Left cardiac atrium (tissue), 4 donors: Measurements from ENCODE around the gene ATP6AP1. TPM values are rescaled to one million over a fixed set of nuclear protein-coding genes. Genes with fewer than 3 reads are reported as not detected.
"Not testable (repeated sequence)": the region's sequence is repeated elsewhere in the genome, so short reads cannot be mapped to it uniquely, and the experiment has no call there.

ENCODE experiments used
- ATAC-seq, 2 donors: fragments of 200-7000 bp; cut with Tn5 transposase; one replicate each; pipeline ENCODE4 v1.9.1; 2020; ENCODE audit warnings: mild to moderate bottlenecking in 2 of 2, moderate library complexity in 2 of 2
- DNase-seq: peaks from one replicate; pipeline ENCODE4 v3.0.0-alpha.2; 2020
- intact Hi-C, 2 donors: fragments of 100-400 bp; cut with DNase I; formaldehyde crosslinking; loops; one replicate each; pipeline versions ENCODE4 v1.14.1 to v1.15.1; 2022 to 2023
- total RNA-seq, 2 donors: library from RNA; stranded (reverse); fragmentation: NEBNext Ultra II Directional; extraction: Animal tissue kit (Norgen Biotek cat#: 25700); gene quantifications; one replicate each; pipeline ENCODE4 v1.2.1, GENCODE V29; 2021
- donor health status: DM: no; HTN: yes; CAD: no.
- donor health status: DM: no; HTN: yes; CAD: no; lungs with severe emphysema.
- donor health status: DM: yes; HTN: yes; CAD: no.
- donor health status: Dilated cardiomyopathy.

The ATP6AP1 gene
- total RNA-seq, 2 donors from 2014 or later: 70.8 to 86.0 TPM

GRCh38 chrX:154397888-154398667 lies 30.4 kb upstream of the ATP6AP1 start, which contains the start of gene RPL10:
Gene RPL10 (plus strand): TSS chrX:154398377. CDS start chrX:154398520, 143 bp downstream.
- ATAC-seq (peak; percentile 91 to 92), DNase-seq (peak; percentile 95)
- intact Hi-C loops: no loop called here

GRCh38 chrX:154398668-154399526 lies 29.6 kb upstream of the ATP6AP1 start:
- peak; percentile 87 for DNase-seq
- peak; percentile 57 to 62 for ATAC-seq
- intact Hi-C loops: no loop called here

- ATAC-seq: no peak
- intact Hi-C loops: no loop called here
- no peak for DNase-seq
Measured at GRCh38 chrX:154399527-154400368, 28.7 kb upstream of the ATP6AP1 start.

- intact Hi-C loops, ATAC-seq, DNase-seq: not testable (repeated sequence)
Measured at GRCh38 chrX:154400369-154400817, 28.1 kb upstream of the ATP6AP1 start.

- no peak for DNase-seq
- intact Hi-C loops: no loop called here
- ATAC-seq: no peak
Measured at GRCh38 chrX:154401045-154401799, 27.3 kb upstream of the ATP6AP1 start.

GRCh38 chrX:154401918-154402621 lies 26.4 kb upstream of the ATP6AP1 start:
- DNase-seq: no peak
- no peak for ATAC-seq
- intact Hi-C loops: no loop called here

GRCh38 chrX:154402622-154403127 lies 25.8 kb upstream of the ATP6AP1 start:
- intact Hi-C loops: no loop called here
- DNase-seq (no peak), ATAC-seq (no peak)

- intact Hi-C loops: no loop called here
- no peak for DNase-seq
- ATAC-seq: no peak
Measured at GRCh38 chrX:154403192-154403591, 25.3 kb upstream of the ATP6AP1 start.

- ATAC-seq: no peak
- DNase-seq: no peak
- intact Hi-C loops: no loop called here
Measured at GRCh38 chrX:154403858-154404257, 24.6 kb upstream of the ATP6AP1 start.

GRCh38 chrX:154404625-154405192 lies 23.8 kb upstream of the ATP6AP1 start:
- no peak for ATAC-seq
- no peak for DNase-seq
- intact Hi-C loops: no loop called here

- DNase-seq (no peak), ATAC-seq (no peak)
- intact Hi-C loops: no loop called here
Measured at GRCh38 chrX:154408659-154409221, 19.7 kb upstream of the ATP6AP1 start.

- intact Hi-C loops: no loop called here
- peak; percentile 90 for DNase-seq
- peak; percentile 41 to 87 for ATAC-seq
Measured at GRCh38 chrX:154409222-154409871, 19.1 kb upstream of the ATP6AP1 start, which contains the start of gene DNASE1L1. Gene DNASE1L1 (minus strand): TSS chrX:154409254. CDS start chrX:154405568, 3,686 bp downstream.

- DNase-seq (peak; percentile 77), ATAC-seq (peak; percentile 79 to 85)
- intact Hi-C loops: no loop called here
Measured at GRCh38 chrX:154411981-154412340, 16.5 kb upstream of the ATP6AP1 start.

- intact Hi-C loops: no loop called here
- peak; percentile 5 to 13 for ATAC-seq
- peak; percentile 60 for DNase-seq
Measured at GRCh38 chrX:154412468-154412867, 16.0 kb upstream of the ATP6AP1 start.

- intact Hi-C loops: no loop called here
- DNase-seq (no peak), ATAC-seq (no peak)
Measured at GRCh38 chrX:154413142-154413541, 15.3 kb upstream of the ATP6AP1 start.

GRCh38 chrX:154417157-154417556 lies 11.3 kb upstream of the ATP6AP1 start:
- ATAC-seq: no peak
- intact Hi-C loops: no loop called here
- DNase-seq: no peak
